ENCODE measurements around the gene CNN1.

- no peak for TF ChIP-seq CTCF (conservative IDR thresholded peaks at IDR 0.05)
- TF ChIP-seq EZH2 (IDR thresholded peaks at IDR 0.05; ENCODE audit: low read depth), result no peak
Observed at GRCh38 chr19:11549386-11549953, 10.8 kb downstream of the CNN1 start.

All from PC-9 (cell line).